HCT116 (cell line): ENCODE results near the gene GPR6. TPM values are rescaled to one million over a fixed set of nuclear protein-coding genes. Genes with fewer than 3 reads are reported as not detected.

Source experiments
- ATAC-seq: fragments of 200-7000 bp; cut with Tn5 transposase; 2 replicates; pipeline ENCODE4 v1.9.1; 2020; ENCODE audit warnings: mild to moderate bottlenecking, moderate library complexity
- BruUV-seq: library from RNA; stranded (reverse); fragments of 400-500 nt; replicated peaks from 2 replicates; lab custom pipeline; 2021; lab: Mats Ljungman, UMichigan
- CTCF ChIA-PET: fragments of 300-600 bp; sonication (Branson Sonifier 250); formaldehyde crosslinking; loops from one replicate; lab custom pipeline; 2021; ENCODE audit warnings: antibody characterized with exemption; lab: Charles Lee
- POLR2A ChIA-PET: fragments of 300-600, 350-600 bp; sonication (Branson Sonifier 250); formaldehyde crosslinking; loops from one replicate; lab custom pipeline; 2021; ENCODE audit warnings: antibody characterized with exemption; lab: Charles Lee
- RAD21 ChIA-PET, 2 experiments: fragments of 300-600 bp; sonication (Branson Sonifier 250); formaldehyde crosslinking; loops; one replicate each; lab custom pipeline; 2023; ENCODE audit warnings: low total read pairs in 2 of 2; ENCODE audit not compliant: uncharacterized antibody in 2 of 2, unreplicated experiment in 2 of 2, low non-redundant PET in 1 of 2; lab: Charles Lee
- DNase-seq: peaks from one replicate; pipeline ENCODE4 v3.0.0-alpha.2; 2010; ENCODE audit warnings: low read depth, low spot score
- H2AFZ ChIP-seq: fragments of 200-600 bp; shearing (Covaris generic), sonication (generic); 2 replicates; pipeline ENCODE4 v1.6.1; 2017; ENCODE audit warnings: low read depth, mixed run types, mixed read lengths, antibody characterized with exemption, low read length; ENCODE audit not compliant: poor library complexity, severe bottlenecking
- H3K27ac ChIP-seq: 2 replicates; pipeline ENCODE4 v1.5.1; 2012; ENCODE audit warnings: low read depth, low read length
- H3K27me3 ChIP-seq: fragments of 200-600 bp; sonication (generic); 2 replicates; pipeline ENCODE4 v1.6.1; 2016; ENCODE audit warnings: mixed run types, low read length, mixed read lengths; ENCODE audit not compliant: insufficient read depth
- H3K36me3 ChIP-seq, 2 experiments: fragments of 200-500 bp in 1 of 2; fragments of 200-600 bp in 1 of 2; sonication (Bioruptor generic) in 1 of 2; sonication (generic) in 1 of 2; 2 replicates each; pipeline versions ENCODE4 v1.5.1 to v1.6.1; 2014 to 2016; ENCODE audit warnings: low read length in 2 of 2, inconsistent platforms in 1 of 2, mixed read lengths in 1 of 2, mixed run types in 1 of 2; ENCODE audit not compliant: insufficient read depth in 2 of 2, control insufficient read depth in 1 of 2
- H3K4me1 ChIP-seq, 2 experiments: fragments of 200-600 bp in 1 of 2; sonication (generic) in 1 of 2; 2 replicates each; pipeline versions ENCODE4 v1.5.1 to v1.6.1; 2012 to 2017; ENCODE audit warnings: low read length in 2 of 2, inconsistent platforms in 1 of 2, mild to moderate bottlenecking in 1 of 2, mixed read lengths in 1 of 2, mixed run types in 1 of 2, moderate library complexity in 1 of 2; ENCODE audit not compliant: insufficient read depth in 2 of 2, control insufficient read depth in 1 of 2
- H3K4me2 ChIP-seq: fragments of 200-600 bp; sonication (generic); 2 replicates; pipeline ENCODE4 v1.6.1; 2017; ENCODE audit warnings: mixed run types, low read length, mixed read lengths
- H3K4me3 ChIP-seq, 2 experiments: fragments of 200-600 bp in 1 of 2; sonication (generic) in 1 of 2; replicated peaks in 1 of 2; 2 replicates each; pipeline ENCODE4 v1.5.1; 2011 to 2016; ENCODE audit warnings: low read length in 2 of 2, control low read depth in 1 of 2, low read depth in 1 of 2, mild to moderate bottlenecking in 1 of 2, mixed read lengths in 1 of 2, mixed run types in 1 of 2
- H3K79me2 ChIP-seq: fragments of 200-600 bp; sonication (generic); 2 replicates; pipeline ENCODE4 v1.6.1; 2017; ENCODE audit warnings: mild to moderate bottlenecking, mixed run types, low read length, moderate library complexity, mixed read lengths; ENCODE audit not compliant: insufficient read depth
- H3K9ac ChIP-seq: fragments of 200-600 bp; sonication (generic); 2 replicates; pipeline ENCODE4 v1.6.1; 2016; ENCODE audit warnings: low read length, mixed read lengths
- H3K9me2 ChIP-seq: fragments of 200-600 bp; sonication (generic), shearing (Covaris generic); 2 replicates; pipeline ENCODE4 v1.6.1; 2017; ENCODE audit warnings: mixed run types, mild to moderate bottlenecking, moderate library complexity; ENCODE audit not compliant: insufficient read depth
- H3K9me3 ChIP-seq, 2 experiments: fragments of 200-500 bp in 1 of 2; fragments of 200-600 bp in 1 of 2; sonication (Bioruptor generic) in 1 of 2; sonication (generic) in 1 of 2; 2 replicates each; pipeline ENCODE4 v1.6.1; 2014 to 2017; ENCODE audit warnings: low read length in 2 of 2, mixed read lengths in 2 of 2, inconsistent platforms in 1 of 2, low read depth in 1 of 2, mild to moderate bottlenecking in 1 of 2, mixed run types in 1 of 2, moderate library complexity in 1 of 2; ENCODE audit not compliant: control insufficient read depth in 1 of 2, insufficient read depth in 1 of 2
- H4K20me1 ChIP-seq: fragments of 200-600 bp; sonication (generic), shearing (Covaris generic); 2 replicates; pipeline ENCODE4 v1.6.1; 2017; ENCODE audit warnings: mixed run types, mild to moderate bottlenecking, moderate library complexity; ENCODE audit not compliant: insufficient read depth
- EGR1 ChIP-seq: IDR thresholded peaks from 2 replicates; pipeline ENCODE4 v1.6.1; 2012; ENCODE audit warnings: low read depth
- ELF1 ChIP-seq: IDR thresholded peaks from 2 replicates; pipeline ENCODE4 v1.6.1; 2012; ENCODE audit warnings: low read depth, borderline replicate concordance
- EZH2phosphoT487 ChIP-seq: fragments of 200-600 bp; IDR thresholded peaks from 2 replicates; pipeline ENCODE4 v1.6.1; 2018; ENCODE audit warnings: antibody characterized with exemption, borderline replicate concordance
- RAD21 ChIP-seq: IDR thresholded peaks from 2 replicates; pipeline ENCODE4 v1.6.1; 2012; ENCODE audit warnings: low read depth, mild to moderate bottlenecking
- SIN3A ChIP-seq: IDR thresholded peaks from 2 replicates; pipeline ENCODE4 v1.6.1; 2012; ENCODE audit warnings: low read depth
- SRF ChIP-seq: IDR thresholded peaks from 2 replicates; pipeline ENCODE4 v1.6.1; 2012; ENCODE audit warnings: low read depth
- TCF7L2 ChIP-seq: IDR thresholded peaks from 2 replicates; pipeline ENCODE4 v1.7.0; 2011; ENCODE audit warnings: borderline replicate concordance, inconsistent platforms; ENCODE audit not compliant: insufficient read depth, insufficient read length; ENCODE audit errors: extremely low read depth
- ZNF274 ChIP-seq: fragments of 200-500 bp; sonication (Bioruptor generic); IDR thresholded peaks from 2 replicates; pipeline ENCODE4 v1.6.1; 2014; ENCODE audit warnings: mild to moderate bottlenecking, low read depth, low read length, inconsistent platforms
- intact Hi-C: fragments of 100-400 bp; cut with micrococcal nuclease; formaldehyde crosslinking; loops from 2 replicates; pipeline ENCODE4 v1.10.0; 2022
- total RNA-seq: library from RNA; stranded (reverse); gene quantifications from one replicate; pipeline ENCODE4 v1.2.1, GENCODE V29; 2021; ENCODE audit not compliant: unreplicated experiment
- TF ChIP-seq, protein P1 (sequence below): IDR thresholded peaks from 2 replicates; pipeline ENCODE4 v1.6.1; 2012

The GPR6 gene
- total RNA-seq, 1 experiment from 2014 or later: not detected

DNA sequence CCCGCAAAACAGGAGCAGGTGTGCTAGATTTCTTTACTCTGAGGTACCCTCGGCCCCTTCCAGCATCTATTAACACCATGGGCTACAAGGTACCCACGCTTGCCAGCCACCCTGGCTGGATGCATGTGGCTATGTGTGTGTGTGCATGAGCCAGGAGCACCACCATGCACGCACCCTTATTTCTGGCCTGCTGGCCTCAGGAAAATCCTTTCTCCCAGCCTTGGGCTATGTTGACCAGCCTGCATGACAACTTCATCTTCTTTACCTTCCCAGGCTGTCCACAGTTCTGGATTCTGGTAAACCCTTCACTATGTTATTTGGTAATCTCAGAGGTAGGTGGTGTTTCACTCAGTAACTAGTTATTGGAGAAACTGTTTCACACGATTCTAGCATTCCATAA, 40.4 kb downstream of the GPR6 start:
- Histone ChIP-seq H3K9me3 (no peaks in the 10 kb centered on the region), H2AFZ (no peak overlapping the region), H3K36me3 (no peaks in the 10 kb centered on the region), H3K9me2 (no peaks in the 10 kb centered on the region), H4K20me1 (no peaks in the 10 kb centered on the region), H3K4me1 (peaks cover 0 to 5% of the 10 kb centered on the region in 2 experiments; a peak in 1 of 4 replicates), H3K79me2 (no peaks in the 10 kb centered on the region), H3K4me2 (no peak overlapping the region), H3K27me3 (0 out of 2 replicates have a peak, but pooled peaks cover 6% of the 10 kb centered on the region), H3K27ac (no peak overlapping the region), H3K4me3 (no peak overlapping the region), H3K9ac (no peak overlapping the region)
- TF ChIP-seq SIN3A (no peak), EZH2phosphoT487 (no peak), EGR1 (no peak), SRF (no peak)
- ATAC-seq: no peak
- intact Hi-C loops: no loop called here
- POLR2A ChIA-PET: no interaction called here
- RAD21 ChIA-PET: no interaction called here
- no TSS peak for BruUV-seq
- CTCF ChIA-PET: no interaction called here
- DNase-seq: no peak

DNA sequence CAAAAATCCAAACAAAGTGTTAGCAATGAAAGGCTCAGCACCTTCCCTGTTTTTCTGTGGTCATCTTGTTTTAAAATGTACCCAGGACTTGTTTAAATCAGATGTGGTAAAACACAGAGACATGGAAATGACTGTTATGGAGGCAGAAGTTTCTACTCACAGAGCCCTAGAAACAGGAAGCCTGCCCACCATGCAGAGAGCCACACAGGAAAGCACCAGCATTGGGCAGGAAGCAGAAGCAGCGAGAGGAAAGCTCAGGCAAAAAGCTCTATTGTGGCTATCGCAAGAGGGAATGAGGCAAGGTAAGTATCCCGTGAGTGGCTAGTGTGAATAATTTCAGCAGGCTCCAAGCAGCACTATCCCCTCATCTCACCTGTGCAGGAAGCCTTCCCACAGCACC, 42.8 kb downstream of the GPR6 start:
- CTCF ChIA-PET: no interaction called here
- BruUV-seq: no TSS peak
- Histone ChIP-seq H3K27ac (no peak overlapping the region), H3K36me3 (no peaks in the 10 kb centered on the region), H2AFZ (no peak overlapping the region), H3K79me2 (no peaks in the 10 kb centered on the region), H3K4me2 (no peak overlapping the region), H3K9ac (no peak overlapping the region), H3K4me3 (no peak overlapping the region)
- ATAC-seq (no peak), DNase-seq (no peak)
- intact Hi-C loops: no loop called here
- RAD21 ChIA-PET: no interaction called here
- TF ChIP-seq, protein P1, sequence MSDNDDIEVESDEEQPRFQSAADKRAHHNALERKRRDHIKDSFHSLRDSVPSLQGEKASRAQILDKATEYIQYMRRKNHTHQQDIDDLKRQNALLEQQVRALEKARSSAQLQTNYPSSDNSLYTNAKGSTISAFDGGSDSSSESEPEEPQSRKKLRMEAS: no peak
- TF ChIP-seq ELF1 (no peak), SRF (no peak), EZH2phosphoT487 (no peak), ZNF274 (no peak), RAD21 (no peak), TCF7L2 (no peak)
- TF ChIP-seq, all 23 proteins: peak for 0
- Histone ChIP-seq H3K9me2 (no peaks in the 10 kb centered on the region), H4K20me1 (no peaks in the 10 kb centered on the region), H3K27me3 (0 out of 2 replicates have a peak, but pooled peaks cover 6% of the 10 kb centered on the region), H3K4me1 (peaks cover 0 to 5% of the 10 kb centered on the region in 2 experiments; a peak in 1 of 4 replicates), H3K9me3 (no peaks in the 10 kb centered on the region)
- POLR2A ChIA-PET: no interaction called here
